WTC11 (cell line): ENCODE results near the gene GABARAPL2. TPM values are rescaled to one million over a fixed set of nuclear protein-coding genes. Genes with fewer than 3 reads are reported as not detected.

ENCODE experiments used
- ATAC-seq: fragments of 200-7000 bp; cut with Tn5 transposase; 2 replicates; pipeline ENCODE4 v1.10.0; 2021; ENCODE audit warnings: mild to moderate bottlenecking, moderate library complexity
- CTCF ChIA-PET: fragments of 300-600 bp; sonication (Branson Sonifier 250); formaldehyde crosslinking; loops from one replicate; lab custom pipeline; 2021; ENCODE audit warnings: antibody characterized with exemption; lab: Charles Lee
- POLR2A ChIA-PET: fragments of 350-600 bp; sonication (Branson Sonifier 250); formaldehyde crosslinking; loops from one replicate; lab custom pipeline; 2021; ENCODE audit warnings: antibody characterized with exemption; lab: Charles Lee
- DNase-seq: peaks from one replicate; pipeline ENCODE4 v3.0.0; 2021; ENCODE audit warnings: low spot score
- H3K27ac Mint-ChIP-seq: 2 replicates; pipeline ENCODE4 v1.8.0; 2021; ENCODE audit warnings: mixed read lengths
- H3K27me3 Mint-ChIP-seq: 2 replicates; pipeline ENCODE4 v1.8.0; 2021; ENCODE audit warnings: low read depth, mild to moderate bottlenecking, moderate library complexity, mixed read lengths
- H3K36me3 Mint-ChIP-seq: 2 replicates; pipeline ENCODE4 v1.8.0; 2021; ENCODE audit warnings: mixed read lengths
- H3K4me1 Mint-ChIP-seq: 2 replicates; pipeline ENCODE4 v1.8.0; 2022; ENCODE audit warnings: mixed read lengths
- H3K4me3 Mint-ChIP-seq: 2 replicates; pipeline ENCODE4 v1.8.0; 2021; ENCODE audit warnings: mild to moderate bottlenecking, moderate library complexity, mixed read lengths
- H3K9me3 Mint-ChIP-seq: 2 replicates; pipeline ENCODE4 v1.8.0; 2021; ENCODE audit warnings: mixed read lengths
- ATF6 ChIP-seq: sonication (generic); formaldehyde crosslinking; IDR thresholded peaks from 2 replicates; pipeline ENCODE4 v1.8.1; 2023; ENCODE audit warnings: mild to moderate bottlenecking, missing genetic modification reagents
- CBFB ChIP-seq: sonication (generic); formaldehyde crosslinking; IDR thresholded peaks from 2 replicates; pipeline ENCODE4 v1.8.1; 2022; ENCODE audit warnings: mild to moderate bottlenecking, low read depth, missing genetic modification reagents
- ELF4 ChIP-seq: sonication (generic); formaldehyde crosslinking; IDR thresholded peaks from 2 replicates; pipeline ENCODE4 v1.8.1; 2022; ENCODE audit warnings: low read depth, mild to moderate bottlenecking, moderate library complexity, missing genetic modification reagents
- GRHL2 ChIP-seq: fragments of 250-450 bp; sonication (Bioruptor Pico); IDR thresholded peaks from 2 replicates; pipeline ENCODE4 v1.8.0; 2022; ENCODE audit warnings: mild to moderate bottlenecking, moderate library complexity; ENCODE audit not compliant: insufficient replicate concordance, severe bottlenecking
- HMGA2 ChIP-seq: fragments of 250-450 bp; sonication (Bioruptor Pico); IDR thresholded peaks from 2 replicates; pipeline ENCODE4 v1.4.0; 2021; ENCODE audit warnings: mild to moderate bottlenecking, moderate library complexity
- IRF2 ChIP-seq: sonication (generic); formaldehyde crosslinking; IDR thresholded peaks from 2 replicates; pipeline ENCODE4 v1.8.0; 2022; ENCODE audit warnings: low read depth, missing genetic modification reagents, borderline replicate concordance
- JAZF1 ChIP-seq: fragments of 250-450 bp; sonication (Bioruptor Pico); IDR thresholded peaks from 2 replicates; pipeline ENCODE4 v1.9.0; 2021; ENCODE audit warnings: moderate library complexity, mild to moderate bottlenecking, inconsistent platforms
- JUN ChIP-seq: sonication (generic); formaldehyde crosslinking; IDR thresholded peaks from 2 replicates; pipeline ENCODE4 v1.8.0; 2023; ENCODE audit warnings: mild to moderate bottlenecking, missing genetic modification reagents
- MXD4 ChIP-seq: fragments of 250-450 bp; sonication (Bioruptor Pico); IDR thresholded peaks from 2 replicates; pipeline ENCODE4 v1.8.0; 2021; ENCODE audit warnings: mild to moderate bottlenecking, moderate library complexity, borderline replicate concordance
- MYBL2 ChIP-seq: sonication (generic); formaldehyde crosslinking; IDR thresholded peaks from 2 replicates; pipeline ENCODE4 v1.8.1; 2023; ENCODE audit warnings: mild to moderate bottlenecking, moderate library complexity, missing genetic modification reagents
- NR1H2 ChIP-seq: sonication (generic); formaldehyde crosslinking; IDR thresholded peaks from 2 replicates; pipeline ENCODE4 v1.9.0; 2021; ENCODE audit warnings: mild to moderate bottlenecking, moderate library complexity, missing genetic modification reagents
- NR2C2 ChIP-seq: sonication (generic); formaldehyde crosslinking; IDR thresholded peaks from 2 replicates; pipeline ENCODE4 v1.8.0; 2022; ENCODE audit warnings: mild to moderate bottlenecking, missing genetic modification reagents
- ZNF317 ChIP-seq: sonication (generic); formaldehyde crosslinking; IDR thresholded peaks from 2 replicates; pipeline ENCODE4 v1.8.1; 2023; ENCODE audit warnings: low read depth, mild to moderate bottlenecking, moderate library complexity, missing genetic modification reagents, borderline replicate concordance
- ZNF416 ChIP-seq: fragments of 250-450 bp; sonication (Bioruptor Pico); IDR thresholded peaks from 2 replicates; pipeline ENCODE4 v1.9.0; 2021; ENCODE audit warnings: mild to moderate bottlenecking, inconsistent platforms
- ZNF423 ChIP-seq: fragments of 250-450 bp; sonication (Bioruptor Pico); IDR thresholded peaks from 2 replicates; pipeline ENCODE4 v2.1.2; 2022; ENCODE audit warnings: mild to moderate bottlenecking, moderate library complexity
- total RNA-seq: library from RNA; stranded (reverse); gene quantifications from 3 replicates; pipeline ENCODE4 v1.2.3, GENCODE V29; 2021
- TF ChIP-seq, protein P1 (sequence below): fragments of 200-600 bp; IDR thresholded peaks from 2 replicates; pipeline ENCODE4 v1.8.0; 2022; ENCODE audit warnings: antibody characterized with exemption
- TF ChIP-seq, protein P2 (sequence below): sonication (generic); formaldehyde crosslinking; IDR thresholded peaks from 2 replicates; pipeline ENCODE4 v1.8.0; 2022; ENCODE audit warnings: mild to moderate bottlenecking, missing genetic modification reagents
- TF ChIP-seq, protein P3 (sequence below): sonication (generic); formaldehyde crosslinking; IDR thresholded peaks from 2 replicates; pipeline ENCODE4 v1.8.1; 2022; ENCODE audit warnings: mild to moderate bottlenecking, missing genetic modification reagents, moderate library complexity, borderline replicate concordance
- TF ChIP-seq, protein P4 (sequence below): fragments of 250-450 bp; sonication (Bioruptor Pico); IDR thresholded peaks from 2 replicates; pipeline ENCODE4 v1.9.0; 2021; ENCODE audit warnings: mild to moderate bottlenecking
- TF ChIP-seq, protein P5 (sequence below): sonication (generic); formaldehyde crosslinking; IDR thresholded peaks from 2 replicates; pipeline ENCODE4 v1.8.1; 2023; ENCODE audit warnings: mild to moderate bottlenecking, missing genetic modification reagents, borderline replicate concordance

Gene GABARAPL2
- total RNA-seq, 1 experiment from 2014 or later: 60.8 TPM

DNA sequence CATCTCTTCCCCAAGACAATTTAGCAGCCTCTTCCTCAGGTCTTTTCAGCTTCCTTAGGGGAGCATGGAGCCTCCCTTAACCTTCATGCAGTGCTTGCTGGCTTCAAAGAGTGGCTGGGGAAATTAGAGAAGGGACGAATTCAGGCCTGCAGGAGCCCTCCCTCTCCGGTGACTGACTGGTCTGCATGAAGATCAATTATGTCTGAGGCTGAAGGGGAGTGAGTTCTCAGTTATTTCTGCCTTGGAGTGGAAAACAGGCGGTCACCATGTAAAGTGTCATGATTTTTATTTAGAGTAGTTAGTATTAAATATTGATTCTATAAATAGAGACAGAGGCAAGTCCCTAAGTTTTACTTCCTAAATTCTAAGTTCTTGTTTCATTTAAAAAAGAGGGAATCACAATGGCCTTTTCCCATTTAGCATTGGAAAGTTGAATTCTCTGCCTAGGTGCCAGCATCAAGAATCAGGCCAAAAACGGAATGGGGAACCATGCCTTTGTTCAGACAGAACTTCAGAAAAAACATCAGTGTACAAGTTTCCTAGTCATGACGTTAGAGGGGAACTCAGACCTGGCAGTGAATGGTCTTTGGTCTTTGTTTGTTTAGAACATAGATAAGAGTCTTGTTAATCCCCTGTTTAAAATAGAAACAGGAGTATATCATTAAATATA, 4.4 kb downstream of the GABARAPL2 start:
- ChIA-PET POLR2A (no interaction called here), CTCF (no interaction called here)
- ATAC-seq: no peak
- H3K4me3 Mint-ChIP-seq: no peak overlapping the region
- no peaks in the 10 kb centered on the region for H3K9me3 Mint-ChIP-seq
- peaks cover 14% of the 10 kb centered on the region for H3K4me1 Mint-ChIP-seq
- no peak overlapping the region for H3K27ac Mint-ChIP-seq
- no peaks in the 10 kb centered on the region for H3K27me3 Mint-ChIP-seq
- H3K36me3 Mint-ChIP-seq: peaks cover 46% of the 10 kb centered on the region
- DNase-seq: no peak
- TF ChIP-seq, protein P1, sequence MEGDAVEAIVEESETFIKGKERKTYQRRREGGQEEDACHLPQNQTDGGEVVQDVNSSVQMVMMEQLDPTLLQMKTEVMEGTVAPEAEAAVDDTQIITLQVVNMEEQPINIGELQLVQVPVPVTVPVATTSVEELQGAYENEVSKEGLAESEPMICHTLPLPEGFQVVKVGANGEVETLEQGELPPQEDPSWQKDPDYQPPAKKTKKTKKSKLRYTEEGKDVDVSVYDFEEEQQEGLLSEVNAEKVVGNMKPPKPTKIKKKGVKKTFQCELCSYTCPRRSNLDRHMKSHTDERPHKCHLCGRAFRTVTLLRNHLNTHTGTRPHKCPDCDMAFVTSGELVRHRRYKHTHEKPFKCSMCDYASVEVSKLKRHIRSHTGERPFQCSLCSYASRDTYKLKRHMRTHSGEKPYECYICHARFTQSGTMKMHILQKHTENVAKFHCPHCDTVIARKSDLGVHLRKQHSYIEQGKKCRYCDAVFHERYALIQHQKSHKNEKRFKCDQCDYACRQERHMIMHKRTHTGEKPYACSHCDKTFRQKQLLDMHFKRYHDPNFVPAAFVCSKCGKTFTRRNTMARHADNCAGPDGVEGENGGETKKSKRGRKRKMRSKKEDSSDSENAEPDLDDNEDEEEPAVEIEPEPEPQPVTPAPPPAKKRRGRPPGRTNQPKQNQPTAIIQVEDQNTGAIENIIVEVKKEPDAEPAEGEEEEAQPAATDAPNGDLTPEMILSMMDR: no peak
- TF ChIP-seq, protein P2, sequence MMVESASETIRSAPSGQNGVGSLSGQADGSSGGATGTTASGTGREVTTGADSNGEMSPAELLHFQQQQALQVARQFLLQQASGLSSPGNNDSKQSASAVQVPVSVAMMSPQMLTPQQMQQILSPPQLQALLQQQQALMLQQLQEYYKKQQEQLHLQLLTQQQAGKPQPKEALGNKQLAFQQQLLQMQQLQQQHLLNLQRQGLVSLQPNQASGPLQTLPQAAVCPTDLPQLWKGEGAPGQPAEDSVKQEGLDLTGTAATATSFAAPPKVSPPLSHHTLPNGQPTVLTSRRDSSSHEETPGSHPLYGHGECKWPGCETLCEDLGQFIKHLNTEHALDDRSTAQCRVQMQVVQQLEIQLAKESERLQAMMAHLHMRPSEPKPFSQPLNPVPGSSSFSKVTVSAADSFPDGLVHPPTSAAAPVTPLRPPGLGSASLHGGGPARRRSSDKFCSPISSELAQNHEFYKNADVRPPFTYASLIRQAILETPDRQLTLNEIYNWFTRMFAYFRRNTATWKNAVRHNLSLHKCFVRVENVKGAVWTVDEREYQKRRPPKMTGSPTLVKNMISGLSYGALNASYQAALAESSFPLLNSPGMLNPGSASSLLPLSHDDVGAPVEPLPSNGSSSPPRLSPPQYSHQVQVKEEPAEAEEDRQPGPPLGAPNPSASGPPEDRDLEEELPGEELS (CRISPR knock-in tag): no peak
- TF ChIP-seq NR1H2: no peak
- TF ChIP-seq CBFB (CRISPR knock-in tag): no peak
- no peak for TF ChIP-seq ZNF416
- TF ChIP-seq HMGA2: no peak
- no peak for TF ChIP-seq MYBL2 (CRISPR knock-in tag)
- TF ChIP-seq ATF6 (CRISPR knock-in tag): no peak
- no peak for TF ChIP-seq GRHL2 (CRISPR knock-in tag)
- TF ChIP-seq, protein P3, sequence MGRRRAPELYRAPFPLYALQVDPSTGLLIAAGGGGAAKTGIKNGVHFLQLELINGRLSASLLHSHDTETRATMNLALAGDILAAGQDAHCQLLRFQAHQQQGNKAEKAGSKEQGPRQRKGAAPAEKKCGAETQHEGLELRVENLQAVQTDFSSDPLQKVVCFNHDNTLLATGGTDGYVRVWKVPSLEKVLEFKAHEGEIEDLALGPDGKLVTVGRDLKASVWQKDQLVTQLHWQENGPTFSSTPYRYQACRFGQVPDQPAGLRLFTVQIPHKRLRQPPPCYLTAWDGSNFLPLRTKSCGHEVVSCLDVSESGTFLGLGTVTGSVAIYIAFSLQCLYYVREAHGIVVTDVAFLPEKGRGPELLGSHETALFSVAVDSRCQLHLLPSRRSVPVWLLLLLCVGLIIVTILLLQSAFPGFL (CRISPR knock-in tag): no peak
- TF ChIP-seq IRF2: no peak
- TF ChIP-seq, protein P4, sequence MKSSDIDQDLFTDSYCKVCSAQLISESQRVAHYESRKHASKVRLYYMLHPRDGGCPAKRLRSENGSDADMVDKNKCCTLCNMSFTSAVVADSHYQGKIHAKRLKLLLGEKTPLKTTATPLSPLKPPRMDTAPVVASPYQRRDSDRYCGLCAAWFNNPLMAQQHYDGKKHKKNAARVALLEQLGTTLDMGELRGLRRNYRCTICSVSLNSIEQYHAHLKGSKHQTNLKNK (CRISPR knock-in tag): no peak
- no peak for TF ChIP-seq JAZF1 (CRISPR knock-in tag)
- no peak for TF ChIP-seq JUN (CRISPR knock-in tag)
- no peak for TF ChIP-seq ZNF317 (CRISPR knock-in tag)
- no peak for TF ChIP-seq ZNF423 (CRISPR knock-in tag)
- TF ChIP-seq MXD4 (CRISPR knock-in tag): no peak
- TF ChIP-seq, all 79 proteins: peak for 0

GRCh38 chr16:75572864-75573542, 6.8 kb downstream of the GABARAPL2 start:
- H3K4me3 Mint-ChIP-seq: no peak overlapping the region
- no peak for ATAC-seq
- no peaks in the 10 kb centered on the region for H3K9me3 Mint-ChIP-seq
- peaks cover 16% of the 10 kb centered on the region for H3K4me1 Mint-ChIP-seq
- no peaks in the 10 kb centered on the region for H3K27me3 Mint-ChIP-seq
- POLR2A ChIA-PET: no interaction called here
- peaks cover 61% of the 10 kb centered on the region for H3K36me3 Mint-ChIP-seq
- H3K27ac Mint-ChIP-seq: no peak overlapping the region
- CTCF ChIA-PET: interaction anchor here (0.6 kb wide), 1 partner anchor 56 kb away, joined by 3 read pairs; no protein-coding TSS in a partner anchor
- DNase-seq: no peak
- TF ChIP-seq ELF4 (no peak), NR2C2 (CRISPR knock-in tag) (no peak), ATF6 (CRISPR knock-in tag) (no peak)
- TF ChIP-seq, protein P4 (CRISPR knock-in tag): no peak
- TF ChIP-seq, protein P5, sequence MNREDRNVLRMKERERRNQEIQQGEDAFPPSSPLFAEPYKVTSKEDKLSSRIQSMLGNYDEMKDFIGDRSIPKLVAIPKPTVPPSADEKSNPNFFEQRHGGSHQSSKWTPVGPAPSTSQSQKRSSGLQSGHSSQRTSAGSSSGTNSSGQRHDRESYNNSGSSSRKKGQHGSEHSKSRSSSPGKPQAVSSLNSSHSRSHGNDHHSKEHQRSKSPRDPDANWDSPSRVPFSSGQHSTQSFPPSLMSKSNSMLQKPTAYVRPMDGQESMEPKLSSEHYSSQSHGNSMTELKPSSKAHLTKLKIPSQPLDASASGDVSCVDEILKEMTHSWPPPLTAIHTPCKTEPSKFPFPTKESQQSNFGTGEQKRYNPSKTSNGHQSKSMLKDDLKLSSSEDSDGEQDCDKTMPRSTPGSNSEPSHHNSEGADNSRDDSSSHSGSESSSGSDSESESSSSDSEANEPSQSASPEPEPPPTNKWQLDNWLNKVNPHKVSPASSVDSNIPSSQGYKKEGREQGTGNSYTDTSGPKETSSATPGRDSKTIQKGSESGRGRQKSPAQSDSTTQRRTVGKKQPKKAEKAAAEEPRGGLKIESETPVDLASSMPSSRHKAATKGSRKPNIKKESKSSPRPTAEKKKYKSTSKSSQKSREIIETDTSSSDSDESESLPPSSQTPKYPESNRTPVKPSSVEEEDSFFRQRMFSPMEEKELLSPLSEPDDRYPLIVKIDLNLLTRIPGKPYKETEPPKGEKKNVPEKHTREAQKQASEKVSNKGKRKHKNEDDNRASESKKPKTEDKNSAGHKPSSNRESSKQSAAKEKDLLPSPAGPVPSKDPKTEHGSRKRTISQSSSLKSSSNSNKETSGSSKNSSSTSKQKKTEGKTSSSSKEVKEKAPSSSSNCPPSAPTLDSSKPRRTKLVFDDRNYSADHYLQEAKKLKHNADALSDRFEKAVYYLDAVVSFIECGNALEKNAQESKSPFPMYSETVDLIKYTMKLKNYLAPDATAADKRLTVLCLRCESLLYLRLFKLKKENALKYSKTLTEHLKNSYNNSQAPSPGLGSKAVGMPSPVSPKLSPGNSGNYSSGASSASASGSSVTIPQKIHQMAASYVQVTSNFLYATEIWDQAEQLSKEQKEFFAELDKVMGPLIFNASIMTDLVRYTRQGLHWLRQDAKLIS: no peak
